Limb (tissue), 2 donors: Measurements from ENCODE around the gene AHDC1.
A peak's percentile ranks its signal among the peaks of the same experiment; 100 is the strongest.

ENCODE experiments used
- DNase-seq, 2 donors: peaks; one replicate each; pipeline ENCODE4 v3.0.0-alpha.2; 2016; ENCODE audit errors: extremely low spot score in 2 of 2

Gene AHDC1

DNA sequence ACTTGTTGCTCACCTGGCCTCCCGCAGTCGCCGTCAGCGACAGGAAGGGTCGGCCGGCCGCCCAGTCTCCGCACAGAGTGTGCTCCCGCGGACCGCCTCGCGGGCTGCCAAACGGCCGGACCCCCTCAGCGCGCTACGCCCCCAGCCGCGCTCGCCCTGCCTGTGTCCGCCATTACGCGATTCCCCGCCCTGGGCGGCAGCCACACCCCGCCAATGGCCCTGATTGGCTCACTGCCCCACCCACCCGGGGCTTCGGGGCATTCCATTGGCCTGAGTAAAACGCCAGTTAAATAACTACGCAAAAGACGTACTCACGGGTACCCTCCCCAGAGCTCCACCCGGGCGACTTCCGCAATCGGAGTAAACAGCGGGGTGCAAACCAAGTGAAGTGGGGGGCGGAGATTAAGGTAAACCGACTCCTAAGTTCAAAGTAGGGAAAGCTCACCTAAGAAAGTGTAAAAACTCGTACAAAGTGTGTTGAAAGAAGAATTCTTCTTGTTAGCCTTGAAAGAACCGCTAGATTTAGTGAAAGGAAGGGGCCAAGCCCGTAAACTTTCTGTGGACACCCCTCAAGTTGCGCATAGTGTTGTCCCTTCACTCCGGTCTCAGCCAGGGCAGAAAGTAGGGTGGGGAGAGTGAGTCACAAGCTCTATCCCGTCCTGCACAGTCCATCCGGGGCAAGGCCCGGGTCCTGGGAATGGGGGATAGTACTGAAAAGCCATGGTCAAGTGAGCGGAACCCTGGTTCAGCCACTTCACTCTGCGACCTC, 113.8 kb downstream of the AHDC1 start, which contains the start of gene WASF2:
TSS of gene WASF2 (minus strand) at position 195 of the 769 bp plus-strand sequence. CDS start 61,277 bp downstream, outside the sequence.
- peak; percentile 97 to 99 for DNase-seq

DNA sequence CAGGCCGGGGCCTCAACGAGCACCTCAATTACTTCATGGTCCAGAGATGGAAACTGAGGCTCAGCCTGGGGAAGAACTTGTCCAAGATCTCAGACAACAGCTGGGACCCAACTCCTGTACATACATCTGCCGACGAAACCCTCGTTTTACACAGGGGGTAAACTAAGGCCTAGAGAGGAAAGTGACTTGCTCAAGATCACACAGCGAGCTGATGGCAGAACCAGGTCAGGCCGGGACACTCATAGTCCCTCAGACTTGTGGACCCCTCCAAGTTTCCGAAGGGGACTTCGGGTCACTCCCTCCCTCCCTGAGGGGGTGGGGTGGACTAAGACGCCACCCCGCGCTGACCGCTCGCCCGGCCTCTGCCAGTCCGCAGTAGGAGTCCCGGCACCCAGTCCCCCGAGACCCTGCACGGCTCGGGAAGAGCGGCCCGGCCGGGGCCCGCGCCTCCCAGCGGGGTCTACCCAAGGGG, 114.4 kb downstream of the AHDC1 start:
- DNase-seq: no peak

DNA sequence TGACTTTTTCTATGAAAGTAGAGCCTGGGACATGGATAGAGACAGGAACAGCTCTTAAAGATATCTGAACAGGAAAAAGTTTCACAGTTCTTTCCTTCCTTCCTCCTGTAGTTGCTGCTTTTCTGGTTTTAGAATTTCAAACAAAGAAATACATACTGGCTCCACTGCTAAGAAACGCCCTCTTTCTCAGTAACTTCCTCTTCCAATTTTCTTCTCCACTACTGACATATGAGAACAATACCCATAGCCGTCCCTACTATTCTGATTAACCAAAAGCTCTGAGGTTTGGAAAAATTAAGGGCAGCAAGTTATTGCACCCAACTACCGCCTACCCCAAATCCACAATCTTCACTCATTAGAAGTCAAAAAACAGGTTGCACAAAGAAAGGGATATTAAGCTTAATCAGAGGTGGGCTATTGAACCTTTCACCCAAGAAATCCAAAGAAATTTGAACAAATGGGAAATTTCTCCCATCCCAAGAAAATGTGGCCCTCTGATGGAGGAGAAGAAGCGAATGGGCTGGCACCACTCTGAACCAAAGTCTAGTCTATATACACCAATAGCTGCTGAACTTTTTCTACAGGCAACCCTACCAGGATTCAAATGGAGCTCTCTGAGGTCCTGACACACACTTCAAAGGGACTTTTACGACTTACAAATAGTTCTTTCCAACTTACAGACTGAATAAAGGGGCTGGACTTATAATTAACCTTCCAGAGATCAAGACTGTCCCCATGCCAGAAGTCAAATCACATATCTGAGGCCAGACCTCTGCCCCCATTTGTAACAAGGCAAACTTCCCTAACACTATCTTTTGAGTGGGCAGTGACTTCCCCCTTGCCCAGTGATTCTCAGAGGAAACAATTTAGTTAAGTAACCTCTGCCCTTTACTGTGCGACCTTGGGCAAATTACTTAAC, 115.7 kb downstream of the AHDC1 start:
- no peak for DNase-seq

DNA sequence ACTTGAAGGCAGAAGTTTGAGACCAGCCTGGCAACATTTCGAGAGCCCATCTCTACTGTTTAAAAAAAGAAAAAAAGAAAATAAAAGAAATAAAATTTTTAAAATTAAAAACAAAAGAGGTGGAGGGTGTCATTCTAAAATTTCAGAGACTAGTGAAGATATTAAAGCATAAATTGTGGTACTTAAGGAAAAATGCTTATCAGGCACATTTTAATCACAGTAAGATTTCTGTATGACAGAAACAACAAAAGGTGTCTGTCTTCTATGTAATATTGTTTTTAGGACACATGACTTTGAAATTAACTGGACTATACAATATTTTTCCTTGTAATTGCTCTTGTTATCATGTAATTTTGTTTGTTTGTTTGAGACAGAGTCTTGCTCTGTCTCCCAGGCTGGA, 118.6 kb downstream of the AHDC1 start:
- DNase-seq: no peak
